H1 (cell line): ENCODE results near the gene GALNT18.

ENCODE experiments used
- CEBPB ChIP-seq: IDR thresholded peaks from 2 replicates; pipeline ENCODE4 v1.6.1; 2012; ENCODE audit warnings: low read depth, low read length
- EP300 ChIP-seq, 2 experiments: IDR thresholded peaks; 1 replicate in 1 of 2; 2 replicates in 1 of 2; pipeline ENCODE4 v1.6.1; 2011 to 2012; ENCODE audit warnings: low read depth in 2 of 2, low read length in 2 of 2, mild to moderate bottlenecking in 2 of 2, borderline replicate concordance in 1 of 2, inconsistent platforms in 1 of 2, moderate library complexity in 1 of 2
- EZH2 ChIP-seq: fragments of 200-600 bp; sonication (generic); IDR thresholded peaks from 2 replicates; pipeline ENCODE4 v1.7.1; 2012; ENCODE audit warnings: low read depth, mild to moderate bottlenecking, moderate library complexity, low read length, inconsistent platforms; ENCODE audit not compliant: severe bottlenecking
- NRF1 ChIP-seq: IDR thresholded peaks from 2 replicates; pipeline ENCODE4 v1.6.1; 2011; ENCODE audit warnings: mild to moderate bottlenecking, low read depth, low read length, improper control_type of control experiment
- POLR2A ChIP-seq, 2 experiments: IDR thresholded peaks; 1 replicate in 1 of 2; 2 replicates in 1 of 2; pipeline ENCODE4 v1.6.1; 2011; ENCODE audit warnings: low read depth in 2 of 2, low read length in 2 of 2, mild to moderate bottlenecking in 2 of 2; ENCODE audit errors: control extremely low read depth in 1 of 2
- POLR2AphosphoS5 ChIP-seq: IDR thresholded peaks from 2 replicates; pipeline ENCODE4 v1.6.1; 2011; ENCODE audit warnings: low read depth, low read length
- RAD21 ChIP-seq, 2 experiments: IDR thresholded peaks in 1 of 2; conservative IDR thresholded peaks in 1 of 2; 2 replicates each; pipeline ENCODE4 v1.6.1; 2011; ENCODE audit warnings: low read depth in 2 of 2, low read length in 2 of 2, improper control_type of control experiment in 1 of 2, inconsistent platforms in 1 of 2, mild to moderate bottlenecking in 1 of 2, moderate library complexity in 1 of 2
- RNF2 ChIP-seq: fragments of 200-900, 300-1000 bp; sonication (generic); IDR thresholded peaks from 2 replicates; pipeline ENCODE4 v1.7.1; 2016; ENCODE audit warnings: borderline replicate concordance, low read depth, mild to moderate bottlenecking, antibody characterized with exemption, low read length; ENCODE audit not compliant: poor library complexity, severe bottlenecking; ENCODE audit errors: missing control alignments
- SIN3A ChIP-seq, 2 experiments: IDR thresholded peaks in 1 of 2; conservative IDR thresholded peaks in 1 of 2; 2 replicates each; pipeline ENCODE4 v1.6.1; 2011 to 2012; ENCODE audit warnings: low read length in 2 of 2, improper control_type of control experiment in 1 of 2, low read depth in 1 of 2, mild to moderate bottlenecking in 1 of 2
- TEAD4 ChIP-seq: IDR thresholded peaks from 2 replicates; pipeline ENCODE4 v1.6.1; 2012; ENCODE audit warnings: low read depth, low read length, inconsistent platforms, mixed read lengths
- YY1 ChIP-seq: IDR thresholded peaks from 2 replicates; pipeline ENCODE4 v1.6.1; 2011; ENCODE audit warnings: low read depth, mild to moderate bottlenecking, low read length
- TF ChIP-seq, protein P1 (sequence below), 3 experiments: IDR thresholded peaks; 1 replicate in 2 of 3; 2 replicates in 1 of 3; pipeline versions ENCODE4 v1.5.1 to v1.6.1; 2011; ENCODE audit warnings: low read length in 3 of 3, mild to moderate bottlenecking in 3 of 3, inconsistent platforms in 2 of 3, low read depth in 1 of 3, moderate library complexity in 1 of 3; ENCODE audit not compliant: insufficient read depth in 1 of 3; ENCODE audit errors: control extremely low read depth in 1 of 3
- TF ChIP-seq, protein P2 (sequence below): IDR thresholded peaks from 2 replicates; pipeline ENCODE4 v1.6.1; 2012; ENCODE audit warnings: low read length, inconsistent platforms

DNA sequence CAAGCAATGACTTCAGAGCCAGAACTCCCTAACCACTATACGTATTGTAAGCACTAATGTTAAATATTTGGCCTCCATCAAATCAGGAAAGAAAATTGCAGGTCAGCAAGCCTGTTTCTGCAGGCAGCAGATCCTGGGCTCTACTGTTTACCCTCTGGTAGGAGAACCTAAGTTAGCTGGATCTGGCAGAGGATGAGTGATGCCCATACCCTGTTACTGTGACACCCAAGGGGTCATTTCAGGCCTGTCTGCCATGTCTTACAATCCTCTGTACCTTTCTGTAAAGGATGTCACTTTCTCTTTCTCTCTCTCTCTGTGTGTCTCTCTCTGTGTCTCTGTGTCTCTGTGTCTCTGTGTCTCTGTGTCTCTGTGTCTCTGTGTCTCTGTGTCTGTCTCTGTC is 375.6 kb downstream of the GALNT18 start:
- TF ChIP-seq, protein P1, sequence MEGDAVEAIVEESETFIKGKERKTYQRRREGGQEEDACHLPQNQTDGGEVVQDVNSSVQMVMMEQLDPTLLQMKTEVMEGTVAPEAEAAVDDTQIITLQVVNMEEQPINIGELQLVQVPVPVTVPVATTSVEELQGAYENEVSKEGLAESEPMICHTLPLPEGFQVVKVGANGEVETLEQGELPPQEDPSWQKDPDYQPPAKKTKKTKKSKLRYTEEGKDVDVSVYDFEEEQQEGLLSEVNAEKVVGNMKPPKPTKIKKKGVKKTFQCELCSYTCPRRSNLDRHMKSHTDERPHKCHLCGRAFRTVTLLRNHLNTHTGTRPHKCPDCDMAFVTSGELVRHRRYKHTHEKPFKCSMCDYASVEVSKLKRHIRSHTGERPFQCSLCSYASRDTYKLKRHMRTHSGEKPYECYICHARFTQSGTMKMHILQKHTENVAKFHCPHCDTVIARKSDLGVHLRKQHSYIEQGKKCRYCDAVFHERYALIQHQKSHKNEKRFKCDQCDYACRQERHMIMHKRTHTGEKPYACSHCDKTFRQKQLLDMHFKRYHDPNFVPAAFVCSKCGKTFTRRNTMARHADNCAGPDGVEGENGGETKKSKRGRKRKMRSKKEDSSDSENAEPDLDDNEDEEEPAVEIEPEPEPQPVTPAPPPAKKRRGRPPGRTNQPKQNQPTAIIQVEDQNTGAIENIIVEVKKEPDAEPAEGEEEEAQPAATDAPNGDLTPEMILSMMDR (IDR thresholded peaks at IDR 0.05; ENCODE audit: control extremely low read depth in 1 of 3, insufficient read depth in 1 of 3, low read depth in 1 of 3, low read length in 3 of 3), result no peak
- TF ChIP-seq POLR2AphosphoS5 (no peak), EP300 (IDR thresholded peaks at IDR 0.05; ENCODE audit: borderline replicate concordance in 1 of 2, low read depth in 2 of 2, low read length in 2 of 2) (no peak), POLR2A (IDR thresholded peaks at IDR 0.05; ENCODE audit: control extremely low read depth in 1 of 2, low read depth in 2 of 2, low read length in 2 of 2) (no peak), EZH2 (no peak), YY1 (no peak), RNF2 (no peak), CEBPB (no peak), RAD21 (IDR thresholded peaks at IDR 0.05 in 1 of 2, conservative IDR thresholded peaks at IDR 0.05 in 1 of 2; ENCODE audit: low read depth in 2 of 2, low read length in 2 of 2) (no peak), SIN3A (conservative IDR thresholded peaks at IDR 0.05 in 1 of 2, IDR thresholded peaks at IDR 0.05 in 1 of 2; ENCODE audit: low read depth in 1 of 2, low read length in 2 of 2) (no peak), NRF1 (no peak), TEAD4 (no peak)
- TF ChIP-seq, protein P2, sequence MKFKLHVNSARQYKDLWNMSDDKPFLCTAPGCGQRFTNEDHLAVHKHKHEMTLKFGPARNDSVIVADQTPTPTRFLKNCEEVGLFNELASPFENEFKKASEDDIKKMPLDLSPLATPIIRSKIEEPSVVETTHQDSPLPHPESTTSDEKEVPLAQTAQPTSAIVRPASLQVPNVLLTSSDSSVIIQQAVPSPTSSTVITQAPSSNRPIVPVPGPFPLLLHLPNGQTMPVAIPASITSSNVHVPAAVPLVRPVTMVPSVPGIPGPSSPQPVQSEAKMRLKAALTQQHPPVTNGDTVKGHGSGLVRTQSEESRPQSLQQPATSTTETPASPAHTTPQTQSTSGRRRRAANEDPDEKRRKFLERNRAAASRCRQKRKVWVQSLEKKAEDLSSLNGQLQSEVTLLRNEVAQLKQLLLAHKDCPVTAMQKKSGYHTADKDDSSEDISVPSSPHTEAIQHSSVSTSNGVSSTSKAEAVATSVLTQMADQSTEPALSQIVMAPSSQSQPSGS, result no peak
